HCT116 (cell line): ENCODE measurements around the gene TMEM120A. TPM values are rescaled to one million over a fixed set of nuclear protein-coding genes. Genes with fewer than 3 reads are reported as not detected.

Experiments used
- ATAC-seq: fragments of 200-7000 bp; cut with Tn5 transposase; 2 replicates; pipeline ENCODE4 v1.9.1; 2020; ENCODE audit warnings: mild to moderate bottlenecking, moderate library complexity
- BruUV-seq: library from RNA; stranded (reverse); fragments of 400-500 nt; replicated peaks from 2 replicates; lab custom pipeline; 2021; lab: Mats Ljungman, UMichigan
- CTCF ChIA-PET: fragments of 300-600 bp; sonication (Branson Sonifier 250); formaldehyde crosslinking; loops from one replicate; lab custom pipeline; 2021; ENCODE audit warnings: antibody characterized with exemption; lab: Charles Lee
- POLR2A ChIA-PET: fragments of 300-600, 350-600 bp; sonication (Branson Sonifier 250); formaldehyde crosslinking; loops from one replicate; lab custom pipeline; 2021; ENCODE audit warnings: antibody characterized with exemption; lab: Charles Lee
- RAD21 ChIA-PET, 2 experiments: fragments of 300-600 bp; sonication (Branson Sonifier 250); formaldehyde crosslinking; loops; one replicate each; lab custom pipeline; 2023; ENCODE audit warnings: low total read pairs in 2 of 2; ENCODE audit not compliant: uncharacterized antibody in 2 of 2, unreplicated experiment in 2 of 2, low non-redundant PET in 1 of 2; lab: Charles Lee
- DNase-seq: peaks from one replicate; pipeline ENCODE4 v3.0.0-alpha.2; 2010; ENCODE audit warnings: low read depth, low spot score
- H2AFZ ChIP-seq: fragments of 200-600 bp; shearing (Covaris generic), sonication (generic); 2 replicates; pipeline ENCODE4 v1.6.1; 2017; ENCODE audit warnings: low read depth, mixed run types, mixed read lengths, antibody characterized with exemption, low read length; ENCODE audit not compliant: poor library complexity, severe bottlenecking
- H3K27ac ChIP-seq: 2 replicates; pipeline ENCODE4 v1.5.1; 2012; ENCODE audit warnings: low read depth, low read length
- H3K27me3 ChIP-seq: fragments of 200-600 bp; sonication (generic); 2 replicates; pipeline ENCODE4 v1.6.1; 2016; ENCODE audit warnings: mixed run types, low read length, mixed read lengths; ENCODE audit not compliant: insufficient read depth
- H3K36me3 ChIP-seq, 2 experiments: fragments of 200-500 bp in 1 of 2; fragments of 200-600 bp in 1 of 2; sonication (Bioruptor generic) in 1 of 2; sonication (generic) in 1 of 2; 2 replicates each; pipeline versions ENCODE4 v1.5.1 to v1.6.1; 2014 to 2016; ENCODE audit warnings: low read length in 2 of 2, inconsistent platforms in 1 of 2, mixed read lengths in 1 of 2, mixed run types in 1 of 2; ENCODE audit not compliant: insufficient read depth in 2 of 2, control insufficient read depth in 1 of 2
- H3K4me1 ChIP-seq, 2 experiments: fragments of 200-600 bp in 1 of 2; sonication (generic) in 1 of 2; 2 replicates each; pipeline versions ENCODE4 v1.5.1 to v1.6.1; 2012 to 2017; ENCODE audit warnings: low read length in 2 of 2, inconsistent platforms in 1 of 2, mild to moderate bottlenecking in 1 of 2, mixed read lengths in 1 of 2, mixed run types in 1 of 2, moderate library complexity in 1 of 2; ENCODE audit not compliant: insufficient read depth in 2 of 2, control insufficient read depth in 1 of 2
- H3K4me2 ChIP-seq: fragments of 200-600 bp; sonication (generic); 2 replicates; pipeline ENCODE4 v1.6.1; 2017; ENCODE audit warnings: mixed run types, low read length, mixed read lengths
- H3K4me3 ChIP-seq, 2 experiments: fragments of 200-600 bp in 1 of 2; sonication (generic) in 1 of 2; replicated peaks in 1 of 2; 2 replicates each; pipeline ENCODE4 v1.5.1; 2011 to 2016; ENCODE audit warnings: low read length in 2 of 2, control low read depth in 1 of 2, low read depth in 1 of 2, mild to moderate bottlenecking in 1 of 2, mixed read lengths in 1 of 2, mixed run types in 1 of 2
- H3K79me2 ChIP-seq: fragments of 200-600 bp; sonication (generic); 2 replicates; pipeline ENCODE4 v1.6.1; 2017; ENCODE audit warnings: mild to moderate bottlenecking, mixed run types, low read length, moderate library complexity, mixed read lengths; ENCODE audit not compliant: insufficient read depth
- H3K9ac ChIP-seq: fragments of 200-600 bp; sonication (generic); 2 replicates; pipeline ENCODE4 v1.6.1; 2016; ENCODE audit warnings: low read length, mixed read lengths
- H3K9me2 ChIP-seq: fragments of 200-600 bp; sonication (generic), shearing (Covaris generic); 2 replicates; pipeline ENCODE4 v1.6.1; 2017; ENCODE audit warnings: mixed run types, mild to moderate bottlenecking, moderate library complexity; ENCODE audit not compliant: insufficient read depth
- H3K9me3 ChIP-seq, 2 experiments: fragments of 200-500 bp in 1 of 2; fragments of 200-600 bp in 1 of 2; sonication (Bioruptor generic) in 1 of 2; sonication (generic) in 1 of 2; 2 replicates each; pipeline ENCODE4 v1.6.1; 2014 to 2017; ENCODE audit warnings: low read length in 2 of 2, mixed read lengths in 2 of 2, inconsistent platforms in 1 of 2, low read depth in 1 of 2, mild to moderate bottlenecking in 1 of 2, mixed run types in 1 of 2, moderate library complexity in 1 of 2; ENCODE audit not compliant: control insufficient read depth in 1 of 2, insufficient read depth in 1 of 2
- H4K20me1 ChIP-seq: fragments of 200-600 bp; sonication (generic), shearing (Covaris generic); 2 replicates; pipeline ENCODE4 v1.6.1; 2017; ENCODE audit warnings: mixed run types, mild to moderate bottlenecking, moderate library complexity; ENCODE audit not compliant: insufficient read depth
- CEBPB ChIP-seq: IDR thresholded peaks from 2 replicates; pipeline ENCODE4 v1.6.1; 2012; ENCODE audit warnings: low read depth
- EZH2 ChIP-seq: fragments of 200-600 bp; sonication (generic); IDR thresholded peaks from 2 replicates; pipeline ENCODE4 v1.6.1; 2017; ENCODE audit warnings: antibody characterized with exemption, mixed run types
- EZH2phosphoT487 ChIP-seq: fragments of 200-600 bp; IDR thresholded peaks from 2 replicates; pipeline ENCODE4 v1.6.1; 2018; ENCODE audit warnings: antibody characterized with exemption, borderline replicate concordance
- POLR2A ChIP-seq: IDR thresholded peaks from 2 replicates; pipeline ENCODE4 v1.7.0; 2011; ENCODE audit warnings: borderline replicate concordance; ENCODE audit not compliant: insufficient read depth, insufficient read length; ENCODE audit errors: extremely low read depth
- POLR2AphosphoS5 ChIP-seq: IDR thresholded peaks from 2 replicates; pipeline ENCODE4 v1.6.1; 2011; ENCODE audit warnings: mild to moderate bottlenecking, low read depth, low read length, moderate library complexity
- ZFX ChIP-seq: fragments of 450-650 bp; IDR thresholded peaks from 2 replicates; pipeline ENCODE4 v1.6.1; 2017
- ZNF274 ChIP-seq: fragments of 200-500 bp; sonication (Bioruptor generic); IDR thresholded peaks from 2 replicates; pipeline ENCODE4 v1.6.1; 2014; ENCODE audit warnings: mild to moderate bottlenecking, low read depth, low read length, inconsistent platforms
- intact Hi-C: fragments of 100-400 bp; cut with micrococcal nuclease; formaldehyde crosslinking; loops from 2 replicates; pipeline ENCODE4 v1.10.0; 2022
- total RNA-seq: library from RNA; stranded (reverse); gene quantifications from one replicate; pipeline ENCODE4 v1.2.1, GENCODE V29; 2021; ENCODE audit not compliant: unreplicated experiment
- TF ChIP-seq, protein P1 (sequence below): IDR thresholded peaks from 2 replicates; pipeline ENCODE4 v1.6.1; 2011; ENCODE audit warnings: mild to moderate bottlenecking, low read length, moderate library complexity; ENCODE audit not compliant: insufficient replicate concordance; ENCODE audit errors: extremely low read depth

TMEM120A gene
- total RNA-seq, 1 experiment from 2014 or later = 25.9 TPM

GRCh38 chr7:75987805-75988567 lies 6.4 kb downstream of the TMEM120A start:
- Histone ChIP-seq H3K4me3 (no peak overlapping the region), H3K79me2 (no peaks in the 10 kb centered on the region), H3K9ac (no peak overlapping the region), H3K9me2 (no peaks in the 10 kb centered on the region), H3K27me3 (no peaks in the 10 kb centered on the region), H3K36me3 (peaks cover 0 to 14% of the 10 kb centered on the region in 2 experiments; a peak in 2 of 4 replicates)
- BruUV-seq = no TSS peak
- DNase-seq = no peak
- RAD21 ChIA-PET = no interaction called here
- POLR2A ChIA-PET = no interaction called here
- no peak for TF ChIP-seq ZNF274
- TF ChIP-seq POLR2A = no peak
- TF ChIP-seq EZH2 = no peak
- TF ChIP-seq ZFX = no peak
- TF ChIP-seq POLR2AphosphoS5 = no peak
- TF ChIP-seq, protein P1, sequence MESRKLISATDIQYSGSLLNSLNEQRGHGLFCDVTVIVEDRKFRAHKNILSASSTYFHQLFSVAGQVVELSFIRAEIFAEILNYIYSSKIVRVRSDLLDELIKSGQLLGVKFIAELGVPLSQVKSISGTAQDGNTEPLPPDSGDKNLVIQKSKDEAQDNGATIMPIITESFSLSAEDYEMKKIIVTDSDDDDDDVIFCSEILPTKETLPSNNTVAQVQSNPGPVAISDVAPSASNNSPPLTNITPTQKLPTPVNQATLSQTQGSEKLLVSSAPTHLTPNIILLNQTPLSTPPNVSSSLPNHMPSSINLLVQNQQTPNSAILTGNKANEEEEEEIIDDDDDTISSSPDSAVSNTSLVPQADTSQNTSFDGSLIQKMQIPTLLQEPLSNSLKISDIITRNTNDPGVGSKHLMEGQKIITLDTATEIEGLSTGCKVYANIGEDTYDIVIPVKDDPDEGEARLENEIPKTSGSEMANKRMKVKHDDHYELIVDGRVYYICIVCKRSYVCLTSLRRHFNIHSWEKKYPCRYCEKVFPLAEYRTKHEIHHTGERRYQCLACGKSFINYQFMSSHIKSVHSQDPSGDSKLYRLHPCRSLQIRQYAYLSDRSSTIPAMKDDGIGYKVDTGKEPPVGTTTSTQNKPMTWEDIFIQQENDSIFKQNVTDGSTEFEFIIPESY = no peak
- no peak for TF ChIP-seq CEBPB
- no peak for TF ChIP-seq EZH2phosphoT487
- TF ChIP-seq, all 23 proteins: peak for 0
- Histone ChIP-seq H3K9me3 (no peaks in the 10 kb centered on the region), H2AFZ (no peak overlapping the region), H3K27ac (no peak overlapping the region), H3K4me2 (no peak overlapping the region), H4K20me1 (no peaks in the 10 kb centered on the region), H3K4me1 (peaks cover 19 to 31% of the 10 kb centered on the region in 2 experiments; a peak in 3 of 4 replicates)
- ATAC-seq = no peak
- intact Hi-C loops = no loop called here
- CTCF ChIA-PET = no interaction called here
